Glutamatergic neuron (in vitro differentiated cells): ENCODE results near the gene PRRT1. TPM values are rescaled to one million over a fixed set of nuclear protein-coding genes. Genes with fewer than 3 reads are reported as not detected.
"Not testable (repeated sequence)": the region's sequence is repeated elsewhere in the genome, so short reads cannot be mapped to it uniquely, and the experiment has no call there.

Experiments
- DNase-seq: peaks from one replicate; pipeline ENCODE4 v3.0.0; 2022
- H3K27ac Mint-ChIP-seq: one replicate; pipeline ENCODE4 v1.8.0; 2020; ENCODE audit warnings: mild to moderate bottlenecking, mixed read lengths, inconsistent platforms; ENCODE audit not compliant: unreplicated experiment
- H3K27me3 Mint-ChIP-seq: one replicate; pipeline ENCODE4 v1.8.0; 2020; ENCODE audit warnings: mild to moderate bottlenecking, moderate library complexity, mixed read lengths, inconsistent platforms; ENCODE audit not compliant: unreplicated experiment
- H3K36me3 Mint-ChIP-seq: one replicate; pipeline ENCODE4 v1.8.0; 2020; ENCODE audit warnings: mild to moderate bottlenecking, mixed read lengths, inconsistent platforms; ENCODE audit not compliant: unreplicated experiment
- H3K4me1 Mint-ChIP-seq: one replicate; pipeline ENCODE4 v1.8.0; 2020; ENCODE audit warnings: mild to moderate bottlenecking, low read depth, mixed read lengths, inconsistent platforms; ENCODE audit not compliant: unreplicated experiment
- H3K4me3 Mint-ChIP-seq: one replicate; pipeline ENCODE4 v1.8.0; 2020; ENCODE audit warnings: mild to moderate bottlenecking, mixed read lengths, inconsistent platforms; ENCODE audit not compliant: unreplicated experiment
- H3K9me3 Mint-ChIP-seq: one replicate; pipeline ENCODE4 v1.8.0; 2020; ENCODE audit warnings: mild to moderate bottlenecking, moderate library complexity, mixed read lengths, inconsistent platforms; ENCODE audit not compliant: unreplicated experiment
- total RNA-seq: library from RNA; stranded (reverse); fragmentation: NEBNext Ultra II Directional; extraction: Animal tissue kit (Norgen Biotek cat#: 25700); gene quantifications from one replicate; pipeline ENCODE4 v1.2.1, GENCODE V29; 2021; ENCODE audit not compliant: unreplicated experiment
- TF ChIP-seq, protein P1 (sequence below): fragments of 200-600 bp; sonication (generic); IDR thresholded peaks from one replicate; pipeline ENCODE4 v1.5.0; 2021; ENCODE audit not compliant: partially characterized antibody, unreplicated experiment

The PRRT1 gene
- total RNA-seq, 1 donor from 2014 or later, result 5.1 TPM

DNA sequence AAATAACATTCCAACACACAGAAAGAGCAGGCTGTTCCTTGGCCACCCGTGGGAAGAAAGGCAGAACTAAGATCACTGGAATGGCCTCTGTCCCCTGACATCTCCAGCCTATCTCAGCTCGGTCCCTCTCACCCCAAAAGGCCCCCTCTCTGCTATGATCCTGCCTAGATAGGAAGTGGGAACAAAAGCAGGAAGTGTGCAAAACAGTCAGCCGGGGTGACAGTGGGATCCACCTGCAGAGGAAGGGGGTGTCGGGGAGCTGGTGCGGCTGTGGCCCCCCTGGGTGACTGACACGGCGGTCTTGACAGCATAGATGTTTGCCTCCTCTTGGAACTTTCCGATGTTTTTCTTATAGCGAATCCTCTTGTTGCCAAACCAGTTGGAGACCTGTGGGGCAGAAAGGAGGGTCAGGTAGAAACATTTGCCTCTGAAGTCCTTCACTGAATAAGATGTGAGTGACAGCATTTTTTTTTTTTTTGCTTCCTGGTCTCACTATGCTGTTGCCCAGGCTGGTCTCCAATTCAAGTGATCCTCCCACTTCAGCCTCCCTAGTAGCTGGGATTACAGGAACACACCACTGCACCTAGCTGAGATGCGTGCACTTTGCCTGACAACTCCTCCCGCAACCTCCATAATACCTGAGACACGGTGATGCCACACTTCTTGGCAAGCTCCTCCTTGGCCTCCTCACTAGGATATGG lies 35.4 kb upstream of the PRRT1 start:
- TF ChIP-seq, protein P1, sequence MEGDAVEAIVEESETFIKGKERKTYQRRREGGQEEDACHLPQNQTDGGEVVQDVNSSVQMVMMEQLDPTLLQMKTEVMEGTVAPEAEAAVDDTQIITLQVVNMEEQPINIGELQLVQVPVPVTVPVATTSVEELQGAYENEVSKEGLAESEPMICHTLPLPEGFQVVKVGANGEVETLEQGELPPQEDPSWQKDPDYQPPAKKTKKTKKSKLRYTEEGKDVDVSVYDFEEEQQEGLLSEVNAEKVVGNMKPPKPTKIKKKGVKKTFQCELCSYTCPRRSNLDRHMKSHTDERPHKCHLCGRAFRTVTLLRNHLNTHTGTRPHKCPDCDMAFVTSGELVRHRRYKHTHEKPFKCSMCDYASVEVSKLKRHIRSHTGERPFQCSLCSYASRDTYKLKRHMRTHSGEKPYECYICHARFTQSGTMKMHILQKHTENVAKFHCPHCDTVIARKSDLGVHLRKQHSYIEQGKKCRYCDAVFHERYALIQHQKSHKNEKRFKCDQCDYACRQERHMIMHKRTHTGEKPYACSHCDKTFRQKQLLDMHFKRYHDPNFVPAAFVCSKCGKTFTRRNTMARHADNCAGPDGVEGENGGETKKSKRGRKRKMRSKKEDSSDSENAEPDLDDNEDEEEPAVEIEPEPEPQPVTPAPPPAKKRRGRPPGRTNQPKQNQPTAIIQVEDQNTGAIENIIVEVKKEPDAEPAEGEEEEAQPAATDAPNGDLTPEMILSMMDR, result no peak
- no peaks in the 10 kb centered on the region for H3K36me3 Mint-ChIP-seq
- peak overlapping the region; percentile 17 for H3K27ac Mint-ChIP-seq

DNA sequence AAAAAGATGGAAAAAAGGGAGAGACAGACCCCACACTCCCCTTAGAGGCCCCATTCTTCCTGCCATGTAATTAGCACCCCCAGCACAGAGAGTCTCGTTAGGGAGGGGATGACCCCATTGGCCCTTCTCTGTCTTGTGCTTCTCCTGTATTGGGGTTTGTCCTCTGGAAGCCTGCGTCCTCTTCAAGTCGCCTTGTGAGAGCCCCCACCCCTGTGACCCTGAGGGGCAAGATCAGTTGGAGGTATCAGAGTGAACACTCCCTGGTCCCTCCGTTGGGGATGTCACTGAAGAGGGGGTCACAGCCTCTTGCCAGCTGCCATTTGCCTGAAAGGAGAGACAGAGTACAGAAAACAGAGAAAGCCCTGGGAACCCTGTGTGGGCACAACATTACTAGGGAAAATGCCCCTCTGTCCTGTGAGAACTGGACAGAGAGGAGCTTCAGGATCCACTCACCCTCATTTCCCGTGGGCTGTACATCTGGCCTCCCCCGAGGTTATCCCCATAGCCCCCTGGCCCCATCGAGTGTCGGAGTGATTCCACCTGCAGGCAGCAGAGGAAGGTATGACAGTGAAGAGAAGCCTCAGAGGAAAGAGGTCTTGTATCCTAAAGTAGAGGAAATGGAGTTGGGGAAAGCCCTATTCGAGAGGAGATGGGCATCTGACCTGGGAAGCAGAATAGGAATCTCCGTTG lies 34.6 kb upstream of the PRRT1 start:
- not testable (repeated sequence) for H3K36me3 Mint-ChIP-seq, DNase-seq, H3K9me3 Mint-ChIP-seq, H3K27me3 Mint-ChIP-seq
- Mint-ChIP-seq H3K4me1 (peaks cover 14% of the 10 kb centered on the region), H3K4me3 (peak overlapping the region; percentile 20), H3K27ac (peak overlapping the region; percentile 14)

More for the DNA sequence above, 35.4 kb upstream of the PRRT1 start:
- H3K4me1 Mint-ChIP-seq, result peaks cover 14% of the 10 kb centered on the region
- peaks cover 9% of the 10 kb centered on the region for H3K27me3 Mint-ChIP-seq
- H3K9me3 Mint-ChIP-seq, result peaks cover 12% of the 10 kb centered on the region
- peak overlapping the region; percentile 38 for H3K4me3 Mint-ChIP-seq
- no peak for DNase-seq

DNA sequence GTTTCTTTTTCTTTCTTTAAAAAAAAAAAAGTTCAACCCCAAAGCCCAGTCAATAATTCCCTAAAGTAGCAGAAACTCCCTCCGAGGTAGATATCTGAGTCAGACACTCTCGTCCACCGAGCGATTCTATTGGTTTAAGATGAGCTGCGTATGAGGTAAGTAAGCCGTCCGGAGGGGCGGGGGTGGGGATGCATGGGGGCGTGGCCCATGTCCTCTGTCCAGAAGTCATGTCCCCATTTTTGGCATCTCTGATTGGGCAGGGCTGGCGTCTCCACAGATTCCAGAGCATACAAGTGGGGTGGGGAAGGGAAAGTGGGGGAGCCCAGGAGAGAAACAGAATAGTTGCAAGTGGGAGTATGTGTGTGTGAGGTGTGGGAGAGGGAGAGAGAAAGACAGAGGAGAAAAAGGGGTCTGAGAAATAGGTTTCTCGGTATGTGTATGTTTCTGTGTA lies 34.0 kb upstream of the PRRT1 start:
- H3K27ac Mint-ChIP-seq, result peak overlapping the region; percentile 52

DNA sequence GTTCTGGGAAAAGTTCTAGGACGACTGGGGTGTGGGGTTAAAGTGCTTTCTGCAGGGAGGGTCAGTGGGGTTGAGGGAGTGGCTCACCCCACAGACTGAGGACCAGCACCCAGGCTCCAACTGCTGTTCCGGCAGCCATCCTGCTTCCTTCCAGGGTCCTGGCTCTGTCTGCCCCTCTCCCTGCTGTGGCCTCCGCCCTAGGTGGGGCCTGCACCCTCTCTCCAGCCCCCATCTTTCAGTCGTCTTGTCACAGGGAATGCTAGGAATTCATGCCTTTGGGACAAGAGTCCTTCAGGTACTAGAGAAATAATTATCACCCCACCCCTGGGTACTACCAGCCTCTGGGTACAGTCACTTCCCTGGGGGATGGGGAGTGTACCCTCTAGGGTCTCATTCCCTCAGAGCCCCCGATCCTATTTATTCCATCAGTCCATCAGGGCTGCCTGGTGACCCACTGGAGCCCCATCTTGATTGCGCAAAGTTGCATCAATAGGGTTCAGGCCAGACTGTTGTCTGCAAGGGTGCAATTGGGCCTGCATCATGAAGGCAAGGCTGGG lies 32.4 kb upstream of the PRRT1 start, which contains the start of gene AGER:
Gene AGER, minus strand, starts transcription at position 170 of the 557 bp plus-strand sequence. Its CDS starts 31 bp downstream, at position 139.
- Mint-ChIP-seq H3K27ac (no peak within 1 kb of the TSS), H3K36me3 (peaks cover 1% of the 10 kb centered on the region), H3K4me3 (no peak within 1 kb of the TSS), H3K27me3 (peaks cover 7% of the 10 kb centered on the region), H3K4me1 (peaks cover 27% of the 10 kb centered on the region), H3K9me3 (peaks cover 6% of the 10 kb centered on the region)
- TF ChIP-seq, protein P1, result no peak
- DNase-seq, result no peak

More for the DNA sequence above, 34.0 kb upstream of the PRRT1 start:
- H3K36me3 Mint-ChIP-seq, H3K9me3 Mint-ChIP-seq, H3K27me3 Mint-ChIP-seq: not testable (repeated sequence)
- DNase-seq, result peak; percentile 44
- peaks cover 14% of the 10 kb centered on the region for H3K4me1 Mint-ChIP-seq
- H3K4me3 Mint-ChIP-seq, result peak overlapping the region; percentile 25

DNA sequence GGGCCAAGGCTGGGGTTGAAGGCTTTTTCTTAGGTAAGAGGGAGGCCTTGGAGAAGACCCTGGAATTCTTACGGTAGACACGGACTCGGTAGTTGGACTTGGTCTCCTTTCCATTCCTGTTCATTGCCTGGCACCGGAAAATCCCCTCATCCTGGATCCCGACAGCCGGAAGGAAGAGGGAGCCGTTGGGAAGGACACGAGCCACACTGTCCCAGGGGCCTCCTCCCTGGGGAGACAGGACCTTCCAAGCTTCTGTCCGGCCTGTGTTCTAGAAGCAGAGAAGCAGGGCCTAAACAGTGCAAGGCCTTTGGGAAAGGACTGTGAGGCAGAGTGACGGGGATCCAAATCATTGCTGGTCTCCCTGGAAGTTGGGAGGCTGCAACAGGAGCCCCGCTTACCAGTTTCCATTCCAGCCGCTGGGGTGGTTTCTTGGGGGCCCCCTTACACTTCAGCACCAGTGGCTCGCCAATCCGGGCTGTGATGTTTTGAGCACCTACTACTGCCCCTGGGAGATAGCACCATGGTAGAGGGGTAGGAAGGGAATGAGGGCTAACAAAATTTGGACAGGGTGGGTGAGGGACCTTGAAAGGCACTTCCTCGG lies 31.8 kb upstream of the PRRT1 start:
- TF ChIP-seq, protein P1, result no peak
- Mint-ChIP-seq H3K36me3 (peaks cover 5% of the 10 kb centered on the region), H3K27ac (no peak overlapping the region), H3K4me1 (peaks cover 27% of the 10 kb centered on the region), H3K4me3 (no peak overlapping the region), H3K9me3 (peaks cover 7% of the 10 kb centered on the region), H3K27me3 (peaks cover 11% of the 10 kb centered on the region)
- no peak for DNase-seq
